IMR-90 (cell line): ENCODE data around the gene RAC3.

ENCODE experiments used
- BHLHE40 ChIP-seq: fragments of 150-350 bp; IDR thresholded peaks from 2 replicates; pipeline ENCODE4 v1.6.1; 2016; ENCODE audit warnings: mild to moderate bottlenecking, low read depth, low read length
- CHD1 ChIP-seq: IDR thresholded peaks from 2 replicates; pipeline ENCODE4 v1.6.1; 2012; ENCODE audit warnings: low read depth, low read length, improper control_type of control experiment
- FOS ChIP-seq: fragments of 150-350 bp; IDR thresholded peaks from 2 replicates; pipeline ENCODE4 v1.6.1; 2016; ENCODE audit warnings: low read depth, low read length
- MAFK ChIP-seq: IDR thresholded peaks from 2 replicates; pipeline ENCODE4 v1.6.1; 2012; ENCODE audit warnings: low read depth, low read length, improper control_type of control experiment
- MAZ ChIP-seq: IDR thresholded peaks from 2 replicates; pipeline ENCODE4 v1.6.1; 2012; ENCODE audit warnings: low read depth, mild to moderate bottlenecking, low read length, improper control_type of control experiment, moderate library complexity, borderline replicate concordance
- MXI1 ChIP-seq: IDR thresholded peaks from 2 replicates; pipeline ENCODE4 v1.6.1; 2012; ENCODE audit warnings: low read depth, mild to moderate bottlenecking, low read length, moderate library complexity, borderline replicate concordance
- POLR2A ChIP-seq: IDR thresholded peaks from 2 replicates; pipeline ENCODE4 v1.6.1; 2012; ENCODE audit warnings: mild to moderate bottlenecking, low read depth, low read length
- RAD21 ChIP-seq: IDR thresholded peaks from 2 replicates; pipeline ENCODE4 v1.6.1; 2012; ENCODE audit warnings: low read length, improper control_type of control experiment
- RFX5 ChIP-seq: IDR thresholded peaks from 2 replicates; pipeline ENCODE4 v1.8.0; 2012; ENCODE audit warnings: low read depth, mild to moderate bottlenecking, low read length, moderate library complexity
- SMC3 ChIP-seq: fragments of 150-350 bp; IDR thresholded peaks from 2 replicates; pipeline ENCODE4 v1.6.1; 2016; ENCODE audit warnings: low read depth, mild to moderate bottlenecking, antibody characterized with exemption, low read length, moderate library complexity
- TF ChIP-seq, protein P1 (sequence below): conservative IDR thresholded peaks from 2 replicates; pipeline ENCODE4 v1.5.1; 2012; ENCODE audit warnings: mild to moderate bottlenecking, low read depth, low read length, improper control_type of control experiment
- TF ChIP-seq, protein P2 (sequence below): fragments of 150-350 bp; IDR thresholded peaks from 2 replicates; pipeline ENCODE4 v1.6.1; 2016; ENCODE audit warnings: low read depth, mild to moderate bottlenecking, low read length, moderate library complexity, borderline replicate concordance
- TF ChIP-seq, protein P3 (sequence below): fragments of 150-350 bp; IDR thresholded peaks from 2 replicates; pipeline ENCODE4 v1.6.1; 2017; ENCODE audit warnings: mild to moderate bottlenecking, antibody characterized with exemption, low read length, low read depth

DNA sequence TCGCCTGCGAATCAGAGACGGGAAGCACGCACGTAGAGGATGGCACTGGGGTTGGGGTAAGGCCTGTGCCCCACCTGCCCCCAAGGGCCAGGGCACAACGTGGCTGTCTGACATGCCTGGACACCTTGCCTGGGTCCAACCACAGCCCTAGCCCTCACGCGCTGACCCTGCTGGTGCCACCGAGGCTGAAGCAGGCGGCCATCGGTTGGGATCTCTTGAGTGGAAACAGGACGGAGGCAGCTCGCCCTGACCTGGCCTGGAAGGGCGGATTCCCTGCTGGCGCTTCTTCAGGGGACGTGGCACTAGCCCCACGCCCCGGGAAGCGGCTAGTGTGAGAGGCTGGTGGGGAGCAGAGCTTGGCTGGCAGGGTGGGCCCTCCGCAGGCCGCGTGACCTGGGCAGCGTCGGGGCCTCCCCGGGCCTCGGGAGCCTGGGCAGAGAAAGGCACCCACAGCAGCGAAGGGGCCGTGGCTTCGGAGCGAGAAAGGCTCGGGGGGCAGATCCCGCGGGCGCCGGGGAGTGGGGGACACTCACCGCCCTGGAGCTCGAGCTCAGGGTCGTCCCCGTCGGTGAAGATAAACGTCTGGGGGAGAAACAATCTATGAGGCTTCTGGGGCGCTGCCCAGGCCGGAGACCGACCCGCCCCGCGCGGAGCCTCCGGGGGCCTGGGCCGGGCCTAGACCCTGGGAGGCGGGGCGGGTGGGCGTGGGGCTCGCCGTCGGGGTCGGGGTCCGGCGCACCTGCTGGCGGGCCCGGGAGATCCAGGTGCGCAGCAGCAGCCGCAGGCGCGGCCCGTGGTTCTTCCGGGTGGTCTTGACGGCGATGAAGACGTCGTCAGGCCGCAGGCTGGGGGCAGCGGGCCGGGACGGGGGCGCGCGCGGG is 19.5 kb downstream of the RAC3 start:
- TF ChIP-seq MXI1 (no peak), POLR2A (no peak), FOS (no peak), MAZ (no peak), RFX5 (no peak), BHLHE40 (no peak), RAD21 (no peak), SMC3 (no peak), MAFK (no peak), CHD1 (no peak)
- TF ChIP-seq, protein P1, sequence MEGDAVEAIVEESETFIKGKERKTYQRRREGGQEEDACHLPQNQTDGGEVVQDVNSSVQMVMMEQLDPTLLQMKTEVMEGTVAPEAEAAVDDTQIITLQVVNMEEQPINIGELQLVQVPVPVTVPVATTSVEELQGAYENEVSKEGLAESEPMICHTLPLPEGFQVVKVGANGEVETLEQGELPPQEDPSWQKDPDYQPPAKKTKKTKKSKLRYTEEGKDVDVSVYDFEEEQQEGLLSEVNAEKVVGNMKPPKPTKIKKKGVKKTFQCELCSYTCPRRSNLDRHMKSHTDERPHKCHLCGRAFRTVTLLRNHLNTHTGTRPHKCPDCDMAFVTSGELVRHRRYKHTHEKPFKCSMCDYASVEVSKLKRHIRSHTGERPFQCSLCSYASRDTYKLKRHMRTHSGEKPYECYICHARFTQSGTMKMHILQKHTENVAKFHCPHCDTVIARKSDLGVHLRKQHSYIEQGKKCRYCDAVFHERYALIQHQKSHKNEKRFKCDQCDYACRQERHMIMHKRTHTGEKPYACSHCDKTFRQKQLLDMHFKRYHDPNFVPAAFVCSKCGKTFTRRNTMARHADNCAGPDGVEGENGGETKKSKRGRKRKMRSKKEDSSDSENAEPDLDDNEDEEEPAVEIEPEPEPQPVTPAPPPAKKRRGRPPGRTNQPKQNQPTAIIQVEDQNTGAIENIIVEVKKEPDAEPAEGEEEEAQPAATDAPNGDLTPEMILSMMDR = no peak
- TF ChIP-seq, protein P2, sequence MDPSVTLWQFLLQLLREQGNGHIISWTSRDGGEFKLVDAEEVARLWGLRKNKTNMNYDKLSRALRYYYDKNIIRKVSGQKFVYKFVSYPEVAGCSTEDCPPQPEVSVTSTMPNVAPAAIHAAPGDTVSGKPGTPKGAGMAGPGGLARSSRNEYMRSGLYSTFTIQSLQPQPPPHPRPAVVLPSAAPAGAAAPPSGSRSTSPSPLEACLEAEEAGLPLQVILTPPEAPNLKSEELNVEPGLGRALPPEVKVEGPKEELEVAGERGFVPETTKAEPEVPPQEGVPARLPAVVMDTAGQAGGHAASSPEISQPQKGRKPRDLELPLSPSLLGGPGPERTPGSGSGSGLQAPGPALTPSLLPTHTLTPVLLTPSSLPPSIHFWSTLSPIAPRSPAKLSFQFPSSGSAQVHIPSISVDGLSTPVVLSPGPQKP = no peak
- TF ChIP-seq, protein P3, sequence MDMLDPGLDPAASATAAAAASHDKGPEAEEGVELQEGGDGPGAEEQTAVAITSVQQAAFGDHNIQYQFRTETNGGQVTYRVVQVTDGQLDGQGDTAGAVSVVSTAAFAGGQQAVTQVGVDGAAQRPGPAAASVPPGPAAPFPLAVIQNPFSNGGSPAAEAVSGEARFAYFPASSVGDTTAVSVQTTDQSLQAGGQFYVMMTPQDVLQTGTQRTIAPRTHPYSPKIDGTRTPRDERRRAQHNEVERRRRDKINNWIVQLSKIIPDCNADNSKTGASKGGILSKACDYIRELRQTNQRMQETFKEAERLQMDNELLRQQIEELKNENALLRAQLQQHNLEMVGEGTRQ = no peak; the same call in 1 of the 2 replicates
